Measurements from ENCODE around the gene VIPR1.
A peak's percentile ranks its signal among the peaks of the same experiment; 100 is the strongest.

Gene VIPR1

GRCh38 chr3:42490243-42490642, 12.2 kb upstream of the VIPR1 start:
- Histone ChIP-seq H3K4me2 (ENCODE audit: low read depth, low read length) (peak overlapping the region; percentile 58), H3K9me2 (replicated peaks; ENCODE audit: insufficient read depth, low read length) (no peaks in the 10 kb centered on the region), H4K20me1 (ENCODE audit: insufficient read depth, low read length) (no peaks in the 10 kb centered on the region), H3K4me1 (ENCODE audit: low read length) (peaks cover 47% of the 10 kb centered on the region), H3K27me3 (replicated peaks; ENCODE audit: insufficient read depth, low read length) (no peaks in the 10 kb centered on the region), H3K36me3 (replicated peaks; ENCODE audit: insufficient read depth, low read length) (no peaks in the 10 kb centered on the region; the same call in 1 of the 2 replicates), H2AFZ (ENCODE audit: low read length) (peak overlapping the region; percentile 46), H3K4me3 (ENCODE audit: low read length) (no peak overlapping the region), H3K9me3 (replicated peaks; ENCODE audit: insufficient read depth, low read length) (no peaks in the 10 kb centered on the region), H3K27ac (ENCODE audit: low read length) (peak overlapping the region; percentile 89), H3K9ac (ENCODE audit: low read length) (peak overlapping the region; percentile 31), H3K79me2 (ENCODE audit: low read length) (no peaks in the 10 kb centered on the region), H3F3A (ENCODE audit: insufficient read depth, low read length) (peaks cover 8% of the 10 kb centered on the region; the same call in 1 of the 2 replicates)
- no peak for TF ChIP-seq EZH2 (optimal IDR thresholded peaks at IDR 0.05; ENCODE audit: low read depth, low read length)
- no peak for TF ChIP-seq CTCF (IDR thresholded peaks at IDR 0.05; ENCODE audit: low read length)
- TF ChIP-seq EZH2phosphoT487 (IDR thresholded peaks at IDR 0.05; ENCODE audit: low read length): no peak
- peak; percentile 88 for DNase-seq

GRCh38 chr3:42491881-42492507, 10.4 kb upstream of the VIPR1 start:
- Histone ChIP-seq H4K20me1 (ENCODE audit: insufficient read depth, low read length) (no peaks in the 10 kb centered on the region), H3K4me2 (ENCODE audit: low read depth, low read length) (no peak overlapping the region; the same call in 1 of the 2 replicates), H3K79me2 (ENCODE audit: low read length) (no peaks in the 10 kb centered on the region), H2AFZ (ENCODE audit: low read length) (peak overlapping the region; percentile 52; the same call in 1 of the 2 replicates), H3K9ac (ENCODE audit: low read length) (no peak overlapping the region), H3K9me3 (replicated peaks; ENCODE audit: insufficient read depth, low read length) (no peaks in the 10 kb centered on the region), H3K4me1 (ENCODE audit: low read length) (peaks cover 47% of the 10 kb centered on the region), H3K27ac (ENCODE audit: low read length) (peak overlapping the region; percentile 14; the same call in 1 of the 2 replicates), H3K36me3 (replicated peaks; ENCODE audit: insufficient read depth, low read length) (no peaks in the 10 kb centered on the region; the same call in 1 of the 2 replicates), H3F3A (ENCODE audit: insufficient read depth, low read length) (peaks cover 8% of the 10 kb centered on the region; the same call in 1 of the 2 replicates), H3K27me3 (replicated peaks; ENCODE audit: insufficient read depth, low read length) (no peaks in the 10 kb centered on the region), H3K9me2 (replicated peaks; ENCODE audit: insufficient read depth, low read length) (no peaks in the 10 kb centered on the region), H3K4me3 (ENCODE audit: low read length) (no peak overlapping the region)
- no peak for TF ChIP-seq EZH2phosphoT487 (IDR thresholded peaks at IDR 0.05; ENCODE audit: low read length)
- no peak for DNase-seq

- H2AFZ ChIP-seq (ENCODE audit: low read length): peak overlapping the region; percentile 52
- no peak for DNase-seq
- H4K20me1 ChIP-seq (ENCODE audit: insufficient read depth, low read length): no peaks in the 10 kb centered on the region
- H3K36me3 ChIP-seq (replicated peaks; ENCODE audit: insufficient read depth, low read length): no peaks in the 10 kb centered on the region; the same call in 1 of the 2 replicates
- no peak overlapping the region for H3K9ac ChIP-seq (ENCODE audit: low read length)
- H3K9me2 ChIP-seq (replicated peaks; ENCODE audit: insufficient read depth, low read length): no peaks in the 10 kb centered on the region
- no peaks in the 10 kb centered on the region for H3K79me2 ChIP-seq (ENCODE audit: low read length)
- TF ChIP-seq EZH2 (optimal IDR thresholded peaks at IDR 0.05; ENCODE audit: low read depth, low read length) (no peak), CTCF (IDR thresholded peaks at IDR 0.05; ENCODE audit: low read length) (no peak), EZH2phosphoT487 (IDR thresholded peaks at IDR 0.05; ENCODE audit: low read length) (no peak)
- H3K4me3 ChIP-seq (ENCODE audit: low read length): no peak overlapping the region
- peak overlapping the region; percentile 14; the same call in 1 of the 2 replicates for H3K27ac ChIP-seq (ENCODE audit: low read length)
- H3K27me3 ChIP-seq (replicated peaks; ENCODE audit: insufficient read depth, low read length): no peaks in the 10 kb centered on the region
- no peaks in the 10 kb centered on the region for H3K9me3 ChIP-seq (replicated peaks; ENCODE audit: insufficient read depth, low read length)
- H3F3A ChIP-seq (ENCODE audit: insufficient read depth, low read length): peaks cover 8% of the 10 kb centered on the region; the same call in 1 of the 2 replicates
- H3K4me1 ChIP-seq (ENCODE audit: low read length): peaks cover 50% of the 10 kb centered on the region
- H3K4me2 ChIP-seq (ENCODE audit: low read depth, low read length): no peak overlapping the region; the same call in 1 of the 2 replicates
Observed at GRCh38 chr3:42492508-42493080, 9.8 kb upstream of the VIPR1 start.
